Liver (tissue), 9 donors: Measurements from ENCODE around the gene PIRT. TPM values are rescaled to one million over a fixed set of nuclear protein-coding genes. Genes with fewer than 3 reads are reported as not detected.

Experiments
- DNase-seq: peaks from one replicate; pipeline ENCODE4 v3.0.0-alpha.2; 2017; ENCODE audit warnings: low spot score
- H3K27ac ChIP-seq, 2 donors: one replicate each; pipeline ENCODE4 v1.7.0; 2013; ENCODE audit warnings: inconsistent platforms in 2 of 2, low read length in 2 of 2, control low read depth in 1 of 2, low read depth in 1 of 2, mild to moderate bottlenecking in 1 of 2
- H3K27me3 ChIP-seq, 4 donors: one replicate each; pipeline versions ENCODE4 v1.6.1 to v1.7.0; 2013; ENCODE audit warnings: low read length in 3 of 4, inconsistent platforms in 1 of 4, mild to moderate bottlenecking in 1 of 4, moderate library complexity in 1 of 4; ENCODE audit not compliant: control insufficient read depth in 4 of 4, insufficient read depth in 4 of 4
- H3K36me3 ChIP-seq, 4 donors: one replicate each; pipeline versions ENCODE4 v1.6.1 to v1.7.0; 2013; ENCODE audit warnings: low read length in 3 of 4, mild to moderate bottlenecking in 3 of 4, low read depth in 1 of 4, moderate library complexity in 1 of 4; ENCODE audit not compliant: control insufficient read depth in 4 of 4, insufficient read depth in 3 of 4
- H3K4me1 ChIP-seq, 4 donors: one replicate each; pipeline versions ENCODE4 v1.6.1 to v1.7.0; 2013; ENCODE audit warnings: low read length in 3 of 4, mild to moderate bottlenecking in 3 of 4, moderate library complexity in 1 of 4; ENCODE audit not compliant: control insufficient read depth in 4 of 4, insufficient read depth in 4 of 4
- H3K4me3 ChIP-seq, 3 donors: one replicate each; pipeline versions ENCODE4 v1.6.1 to v1.7.0; 2013; ENCODE audit warnings: low read length in 3 of 3, control low read depth in 1 of 3, low read depth in 1 of 3, mild to moderate bottlenecking in 1 of 3
- H3K9ac ChIP-seq, 2 donors: one replicate each; pipeline ENCODE4 v1.7.0; 2013; ENCODE audit warnings: low read length in 2 of 2, mild to moderate bottlenecking in 2 of 2, moderate library complexity in 2 of 2, control low read depth in 1 of 2, low read depth in 1 of 2
- H3K9me3 ChIP-seq, 4 donors: one replicate each; pipeline versions ENCODE4 v1.6.1 to v1.7.0; 2013; ENCODE audit warnings: low read length in 3 of 4; ENCODE audit not compliant: control insufficient read depth in 4 of 4
- EGR1 ChIP-seq, 2 donors: IDR thresholded peaks; 2 replicates each; pipeline ENCODE4 v1.6.1; 2016 to 2018; ENCODE audit warnings: antibody characterized with exemption in 2 of 2, low read depth in 2 of 2
- FOXA1 ChIP-seq: IDR thresholded peaks from 2 replicates; pipeline ENCODE4 v1.6.1; 2016; ENCODE audit warnings: antibody characterized with exemption
- FOXA2 ChIP-seq: IDR thresholded peaks from 2 replicates; pipeline ENCODE4 v1.6.1; 2016; ENCODE audit warnings: antibody characterized with exemption
- GABPA ChIP-seq, 2 donors: IDR thresholded peaks in 1 of 2; conservative IDR thresholded peaks in 1 of 2; 2 replicates each; pipeline ENCODE4 v1.6.1; 2016; ENCODE audit warnings: antibody characterized with exemption in 2 of 2, mild to moderate bottlenecking in 1 of 2, moderate library complexity in 1 of 2
- HNF4A ChIP-seq, 2 donors: conservative IDR thresholded peaks; 2 replicates each; pipeline ENCODE4 v1.6.1; 2016; ENCODE audit warnings: antibody characterized with exemption in 2 of 2, mild to moderate bottlenecking in 2 of 2
- HNF4G ChIP-seq: IDR thresholded peaks from 2 replicates; pipeline ENCODE4 v1.6.1; 2016; ENCODE audit warnings: antibody characterized with exemption
- JUND ChIP-seq, 2 donors: IDR thresholded peaks; 2 replicates each; pipeline ENCODE4 v1.6.1; 2016; ENCODE audit warnings: antibody characterized with exemption in 2 of 2
- NR2F2 ChIP-seq: IDR thresholded peaks from 2 replicates; pipeline ENCODE4 v1.6.1; 2016; ENCODE audit warnings: antibody characterized with exemption
- SP1 ChIP-seq: IDR thresholded peaks from 2 replicates; pipeline ENCODE4 v1.6.1; 2018; ENCODE audit warnings: antibody characterized with exemption, mild to moderate bottlenecking
- YY1 ChIP-seq: IDR thresholded peaks from 2 replicates; pipeline ENCODE4 v1.6.1; 2016; ENCODE audit warnings: antibody characterized with exemption, mild to moderate bottlenecking
- WGBS: extraction: QIAGEN DNeasy Blood & Tissue Kit; methylation state at CpG from one replicate; pipeline ENCODE4 v1.1.7; 2013; 5-methylcytosine and 5-hydroxymethylcytosine counted together
- polyA plus RNA-seq, 2 donors: library from polyadenylated mRNA; stranded (reverse) in 1 of 2; unstranded in 1 of 2; fragments of 200-250 nt in 1 of 2; fragments of >200 nt in 1 of 2; fragmentation: Nextera tagmentation in 1 of 2; extraction: Ambion mirVana in 1 of 2; gene quantifications; one replicate each; pipeline versions ENCODE4 v1.2.1 to v1.2.3, GENCODE V29; 2013 to 2015
- total RNA-seq, 2 donors: library from RNA; depleted of rRNA; stranded (reverse); fragments of >200 nt; gene quantifications; one replicate each; pipeline ENCODE4 v1.2.3, GENCODE V29; 2014
- TF ChIP-seq, protein P1 (sequence below): IDR thresholded peaks from 2 replicates; pipeline ENCODE4 v1.6.1; 2016; ENCODE audit warnings: antibody characterized with exemption
- TF ChIP-seq, protein P2 (sequence below): IDR thresholded peaks from 2 replicates; pipeline ENCODE4 v1.6.1; 2016; ENCODE audit warnings: antibody characterized with exemption
- TF ChIP-seq, protein P3 (sequence below): IDR thresholded peaks from 2 replicates; pipeline ENCODE4 v1.6.1; 2016; ENCODE audit warnings: antibody characterized with exemption, mild to moderate bottlenecking
- TF ChIP-seq, protein P4 (sequence below): IDR thresholded peaks from 2 replicates; pipeline ENCODE4 v1.6.1; 2016; ENCODE audit warnings: antibody characterized with exemption
- donor health status: healthy.
- donor health status: healthy.
- donor health status: healthy.
- donor health status: healthy.
- donor health status: healthy.

The PIRT gene
- total and polyA plus RNA-seq, 4 donors: 0.18 TPM; not detected in 3

DNA sequence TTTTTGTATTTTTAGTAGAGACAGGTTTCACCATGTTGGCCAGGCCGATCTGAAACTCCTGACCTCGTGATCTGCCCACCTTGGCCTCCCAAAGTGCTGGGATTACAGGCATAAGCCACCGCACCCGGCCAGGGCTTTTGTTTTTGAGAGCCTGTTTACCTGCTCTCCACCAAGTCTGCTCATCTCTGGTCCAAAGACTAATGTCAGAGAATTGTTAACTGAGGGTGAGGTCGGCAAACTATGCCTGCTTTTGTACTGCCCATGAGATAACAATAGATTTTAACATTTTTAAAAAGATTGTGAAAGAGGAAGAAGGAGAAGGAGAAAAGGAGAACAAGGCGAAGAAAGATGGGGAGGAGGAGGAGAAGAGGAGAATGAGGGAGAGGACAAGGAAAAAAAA, 60.0 kb downstream of the PIRT start:
- Histone ChIP-seq H3K4me3 (no peak overlapping the region), H3K27ac (no peak overlapping the region), H3K9me3 (no peaks in the 10 kb centered on the region), H3K27me3 (no peaks in the 10 kb centered on the region), H3K9ac (no peak overlapping the region), H3K4me1 (no peaks in the 10 kb centered on the region), H3K36me3 (no peaks in the 10 kb centered on the region)
- WGBS: 68% methylated on average over 6 of the region's 6 CpGs
- DNase-seq: no peak
- TF ChIP-seq, protein P1, sequence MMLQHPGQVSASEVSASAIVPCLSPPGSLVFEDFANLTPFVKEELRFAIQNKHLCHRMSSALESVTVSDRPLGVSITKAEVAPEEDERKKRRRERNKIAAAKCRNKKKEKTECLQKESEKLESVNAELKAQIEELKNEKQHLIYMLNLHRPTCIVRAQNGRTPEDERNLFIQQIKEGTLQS: no peak
- TF ChIP-seq HNF4A (conservative IDR thresholded peaks at IDR 0.05): peak in 1 of 2 donors; percentile 27

DNA sequence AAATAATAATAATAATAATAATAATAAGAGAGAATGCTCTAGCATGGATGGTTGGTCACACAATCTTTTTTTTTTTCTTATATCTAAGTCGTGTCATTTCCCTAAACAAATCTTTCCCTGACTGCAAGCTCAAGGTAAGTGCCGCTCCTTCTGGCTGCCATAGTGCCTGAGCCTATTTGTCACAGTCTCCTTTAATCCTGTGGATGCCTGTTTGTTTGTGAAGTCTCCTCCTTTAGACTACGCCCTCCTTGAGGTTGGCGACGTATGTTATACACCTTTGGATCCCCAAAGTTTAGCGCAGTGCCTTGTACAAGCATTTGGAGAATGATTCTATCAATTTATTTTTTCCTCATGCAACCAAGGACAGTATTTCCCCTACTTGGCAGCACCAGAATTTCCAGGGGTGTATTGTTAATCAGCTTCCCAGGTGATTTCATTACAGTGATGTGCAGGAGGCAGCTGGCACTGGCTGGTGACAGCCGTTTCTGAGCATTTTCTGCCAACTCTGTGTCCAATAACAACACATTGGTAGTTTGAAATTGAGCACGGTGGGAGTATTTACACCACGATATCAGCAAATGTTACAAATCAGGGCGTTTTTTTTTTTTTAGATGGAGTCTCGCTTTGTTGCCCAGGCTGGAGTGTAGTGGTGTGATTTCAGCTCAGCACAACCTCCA, 60.6 kb downstream of the PIRT start:
- H3K9me3 ChIP-seq: peaks cover 0 to 1% (median 0%) of the 10 kb centered on the region in 4 donors
- no peaks in the 10 kb centered on the region for H3K36me3 ChIP-seq
- no peak for TF ChIP-seq GABPA (IDR thresholded peaks at IDR 0.05 in 1 of 2, conservative IDR thresholded peaks at IDR 0.05 in 1 of 2)
- TF ChIP-seq, protein P1: no peak
- TF ChIP-seq HNF4A (conservative IDR thresholded peaks at IDR 0.05): no peak
- TF ChIP-seq, protein P2, sequence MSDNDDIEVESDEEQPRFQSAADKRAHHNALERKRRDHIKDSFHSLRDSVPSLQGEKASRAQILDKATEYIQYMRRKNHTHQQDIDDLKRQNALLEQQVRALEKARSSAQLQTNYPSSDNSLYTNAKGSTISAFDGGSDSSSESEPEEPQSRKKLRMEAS: no peak
- TF ChIP-seq FOXA1: no peak
- TF ChIP-seq FOXA2: no peak
- no peak for TF ChIP-seq NR2F2
- TF ChIP-seq, protein P3, sequence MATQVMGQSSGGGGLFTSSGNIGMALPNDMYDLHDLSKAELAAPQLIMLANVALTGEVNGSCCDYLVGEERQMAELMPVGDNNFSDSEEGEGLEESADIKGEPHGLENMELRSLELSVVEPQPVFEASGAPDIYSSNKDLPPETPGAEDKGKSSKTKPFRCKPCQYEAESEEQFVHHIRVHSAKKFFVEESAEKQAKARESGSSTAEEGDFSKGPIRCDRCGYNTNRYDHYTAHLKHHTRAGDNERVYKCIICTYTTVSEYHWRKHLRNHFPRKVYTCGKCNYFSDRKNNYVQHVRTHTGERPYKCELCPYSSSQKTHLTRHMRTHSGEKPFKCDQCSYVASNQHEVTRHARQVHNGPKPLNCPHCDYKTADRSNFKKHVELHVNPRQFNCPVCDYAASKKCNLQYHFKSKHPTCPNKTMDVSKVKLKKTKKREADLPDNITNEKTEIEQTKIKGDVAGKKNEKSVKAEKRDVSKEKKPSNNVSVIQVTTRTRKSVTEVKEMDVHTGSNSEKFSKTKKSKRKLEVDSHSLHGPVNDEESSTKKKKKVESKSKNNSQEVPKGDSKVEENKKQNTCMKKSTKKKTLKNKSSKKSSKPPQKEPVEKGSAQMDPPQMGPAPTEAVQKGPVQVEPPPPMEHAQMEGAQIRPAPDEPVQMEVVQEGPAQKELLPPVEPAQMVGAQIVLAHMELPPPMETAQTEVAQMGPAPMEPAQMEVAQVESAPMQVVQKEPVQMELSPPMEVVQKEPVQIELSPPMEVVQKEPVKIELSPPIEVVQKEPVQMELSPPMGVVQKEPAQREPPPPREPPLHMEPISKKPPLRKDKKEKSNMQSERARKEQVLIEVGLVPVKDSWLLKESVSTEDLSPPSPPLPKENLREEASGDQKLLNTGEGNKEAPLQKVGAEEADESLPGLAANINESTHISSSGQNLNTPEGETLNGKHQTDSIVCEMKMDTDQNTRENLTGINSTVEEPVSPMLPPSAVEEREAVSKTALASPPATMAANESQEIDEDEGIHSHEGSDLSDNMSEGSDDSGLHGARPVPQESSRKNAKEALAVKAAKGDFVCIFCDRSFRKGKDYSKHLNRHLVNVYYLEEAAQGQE: no peak
- TF ChIP-seq HNF4G: no peak
- TF ChIP-seq JUND (IDR thresholded peaks at IDR 0.05): no peak
- TF ChIP-seq, protein P4, sequence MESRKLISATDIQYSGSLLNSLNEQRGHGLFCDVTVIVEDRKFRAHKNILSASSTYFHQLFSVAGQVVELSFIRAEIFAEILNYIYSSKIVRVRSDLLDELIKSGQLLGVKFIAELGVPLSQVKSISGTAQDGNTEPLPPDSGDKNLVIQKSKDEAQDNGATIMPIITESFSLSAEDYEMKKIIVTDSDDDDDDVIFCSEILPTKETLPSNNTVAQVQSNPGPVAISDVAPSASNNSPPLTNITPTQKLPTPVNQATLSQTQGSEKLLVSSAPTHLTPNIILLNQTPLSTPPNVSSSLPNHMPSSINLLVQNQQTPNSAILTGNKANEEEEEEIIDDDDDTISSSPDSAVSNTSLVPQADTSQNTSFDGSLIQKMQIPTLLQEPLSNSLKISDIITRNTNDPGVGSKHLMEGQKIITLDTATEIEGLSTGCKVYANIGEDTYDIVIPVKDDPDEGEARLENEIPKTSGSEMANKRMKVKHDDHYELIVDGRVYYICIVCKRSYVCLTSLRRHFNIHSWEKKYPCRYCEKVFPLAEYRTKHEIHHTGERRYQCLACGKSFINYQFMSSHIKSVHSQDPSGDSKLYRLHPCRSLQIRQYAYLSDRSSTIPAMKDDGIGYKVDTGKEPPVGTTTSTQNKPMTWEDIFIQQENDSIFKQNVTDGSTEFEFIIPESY: no peak
- TF ChIP-seq YY1: no peak
- TF ChIP-seq SP1: no peak
- TF ChIP-seq EGR1 (IDR thresholded peaks at IDR 0.05; ENCODE audit: low read depth in 2 of 2): no peak
- 78% methylated on average over 11 of the region's 11 CpGs for WGBS
- no peak overlapping the region for H3K27ac ChIP-seq
- no peak overlapping the region for H3K9ac ChIP-seq
- no peak overlapping the region for H3K4me3 ChIP-seq
- H3K27me3 ChIP-seq: no peaks in the 10 kb centered on the region
- no peaks in the 10 kb centered on the region for H3K4me1 ChIP-seq
- no peak for DNase-seq
